A673 (cell line): ENCODE results near the gene PIGS.

Source experiments
- CTCF ChIP-seq: fragments of 300-800, 200-600 bp; sonication (generic); conservative IDR thresholded peaks from 2 replicates; pipeline ENCODE4 v1.5.1; 2017; ENCODE audit warnings: low read depth, mild to moderate bottlenecking, antibody characterized with exemption, low read length, moderate library complexity, mixed read lengths
- EZH2 ChIP-seq: fragments of 200-600 bp; sonication (generic); IDR thresholded peaks from 2 replicates; pipeline ENCODE4 v1.6.1; 2017; ENCODE audit warnings: borderline replicate concordance, low read depth, mild to moderate bottlenecking, mixed read lengths, antibody characterized with exemption, low read length; ENCODE audit not compliant: poor library complexity, severe bottlenecking

GRCh38 chr17:28575126-28575795 is 3.9 kb upstream of the PIGS start:
- no peak for TF ChIP-seq CTCF
- no peak for TF ChIP-seq EZH2
